ENCODE measurements around the gene BCAT1.
"Not testable (repeated sequence)": the region's sequence is repeated elsewhere in the genome, so short reads cannot be mapped to it uniquely, and the experiment has no call there.

Gene BCAT1

GRCh38 chr12:24818351-24818750 lies 130.6 kb downstream of the BCAT1 start:
- DNase-seq (ENCODE audit: low read depth, low spot score): no peak
- H3K4me3 ChIP-seq (ENCODE audit: low read depth, low read length): no peak overlapping the region
- TF ChIP-seq CTCF (IDR thresholded peaks at IDR 0.05; ENCODE audit: low read depth, low read length): no peak
- in situ Hi-C loops (cut with HindIII; ENCODE audit: low sequenced_read_pairs): no loop called here

- TF ChIP-seq CTCF (IDR thresholded peaks at IDR 0.05; ENCODE audit: low read depth, low read length): no peak
- no peak overlapping the region for H3K4me3 ChIP-seq (ENCODE audit: low read depth, low read length)
- DNase-seq (ENCODE audit: low read depth, low spot score): no peak
- in situ Hi-C loops (cut with HindIII; ENCODE audit: low sequenced_read_pairs): no loop called here
Observed at GRCh38 chr12:24815114-24815423, 133.8 kb downstream of the BCAT1 start.

GRCh38 chr12:24814379-24815113 lies 134.4 kb downstream of the BCAT1 start:
- in situ Hi-C loops (cut with HindIII; ENCODE audit: low sequenced_read_pairs): no loop called here
- no peak for DNase-seq (ENCODE audit: low read depth, low spot score)
- H3K4me3 ChIP-seq (ENCODE audit: low read depth, low read length): no peak overlapping the region
- no peak for TF ChIP-seq CTCF (IDR thresholded peaks at IDR 0.05; ENCODE audit: low read depth, low read length)

- in situ Hi-C loops (cut with HindIII; ENCODE audit: low sequenced_read_pairs): no loop called here
- DNase-seq (ENCODE audit: low read depth, low spot score): no peak
- TF ChIP-seq CTCF (IDR thresholded peaks at IDR 0.05; ENCODE audit: low read depth, low read length): no peak
- no peak overlapping the region for H3K4me3 ChIP-seq (ENCODE audit: low read depth, low read length)
Observed at GRCh38 chr12:24810378-24810777, 138.5 kb downstream of the BCAT1 start.

GRCh38 chr12:24809306-24809705 lies 139.6 kb downstream of the BCAT1 start:
- H3K4me3 ChIP-seq (ENCODE audit: low read depth, low read length); in situ Hi-C loops (cut with HindIII; ENCODE audit: low sequenced_read_pairs); DNase-seq (ENCODE audit: low read depth, low spot score): not testable (repeated sequence)

- no peak overlapping the region for H3K4me3 ChIP-seq (ENCODE audit: low read depth, low read length)
- TF ChIP-seq CTCF (IDR thresholded peaks at IDR 0.05; ENCODE audit: low read depth, low read length): no peak
- DNase-seq (ENCODE audit: low read depth, low spot score): no peak
- in situ Hi-C loops (cut with HindIII; ENCODE audit: low sequenced_read_pairs): no loop called here
Observed at GRCh38 chr12:24808651-24809050, 140.2 kb downstream of the BCAT1 start.

- no peak for DNase-seq (ENCODE audit: low read depth, low spot score)
- H3K4me3 ChIP-seq (ENCODE audit: low read depth, low read length): no peak overlapping the region
- TF ChIP-seq CTCF (IDR thresholded peaks at IDR 0.05; ENCODE audit: low read depth, low read length): no peak
- in situ Hi-C loops (cut with HindIII; ENCODE audit: low sequenced_read_pairs): no loop called here
Observed at GRCh38 chr12:24806386-24806785, 142.5 kb downstream of the BCAT1 start.

Data from astrocyte of the spinal cord (primary cell).